ENCODE results near the gene PAPLN.

- TF ChIP-seq CTCF (conservative IDR thresholded peaks at IDR 0.05; ENCODE audit: low read length) = no peak
- TF ChIP-seq EZH2phosphoT487 (IDR thresholded peaks at IDR 0.05; ENCODE audit: borderline replicate concordance) = no peak
Measured at GRCh38 chr14:73280903-73281302, 43.6 kb downstream of the PAPLN start.
